Naive thymus-derived CD8-positive, alpha-beta T cell (primary cell): ENCODE measurements around the gene SPC24. TPM values are rescaled to one million over a fixed set of nuclear protein-coding genes. Genes with fewer than 3 reads are reported as not detected.

Experiments used
- ATAC-seq, 2 donors: fragments of 150-1000 bp; cut with Tn5 transposase in 1 of 2; sonication (Bioruptor Pico), chemical (Tn5 transposase) in 1 of 2; 1 replicate in 1 of 2; 2 replicates in 1 of 2; pipeline ENCODE4 v1.10.0; 2021; ENCODE audit warnings: mild to moderate bottlenecking in 2 of 2, moderate library complexity in 2 of 2
- POLR2A ChIA-PET: fragments of 350-600 bp; sonication (Branson Sonifier 250); formaldehyde crosslinking; loops from one replicate; lab custom pipeline; 2021; ENCODE audit warnings: antibody characterized with exemption; lab: Charles Lee
- DNase-seq, 10 donors: peaks; one replicate each; pipeline versions ENCODE4 v3.0.0 to v3.0.0-alpha.2; 2020 to 2022
- H3K27ac Mint-ChIP-seq, 10 donors: one replicate each; pipeline ENCODE4 v1.8.0; 2020 to 2022; ENCODE audit warnings: mild to moderate bottlenecking in 10 of 10, mixed read lengths in 10 of 10, moderate library complexity in 4 of 10, inconsistent platforms in 1 of 10
- H3K27me3 Mint-ChIP-seq, 5 donors: one replicate each; pipeline ENCODE4 v1.8.0; 2021 to 2022; ENCODE audit warnings: mixed read lengths in 5 of 5
- H3K36me3 Mint-ChIP-seq, 3 donors: one replicate each; pipeline ENCODE4 v1.8.0; 2020 to 2022; ENCODE audit warnings: mixed read lengths in 3 of 3, mild to moderate bottlenecking in 2 of 3, inconsistent platforms in 1 of 3
- H3K4me1 Mint-ChIP-seq, 4 donors: one replicate each; pipeline ENCODE4 v1.8.0; 2021 to 2022; ENCODE audit warnings: mixed read lengths in 4 of 4
- H3K4me3 Mint-ChIP-seq, 10 donors: one replicate each; pipeline ENCODE4 v1.8.0; 2020 to 2022; ENCODE audit warnings: mild to moderate bottlenecking in 10 of 10, mixed read lengths in 10 of 10, moderate library complexity in 6 of 10, inconsistent platforms in 1 of 10
- H3K9me3 Mint-ChIP-seq, 9 donors: one replicate each; pipeline ENCODE4 v1.8.0; 2020 to 2022; ENCODE audit warnings: mixed read lengths in 9 of 9, mild to moderate bottlenecking in 3 of 9, inconsistent platforms in 1 of 9, moderate library complexity in 1 of 9
- polyA plus RNA-seq, 3 donors: library from polyadenylated mRNA; unstranded; fragments of 300-500 nt; fragmentation: Illumina TruSeq; gene quantifications; one replicate each; pipeline ENCODE4 v1.2.3, GENCODE V29; 2021
- total RNA-seq, 8 experiments: library from RNA in 2 of 8; stranded (reverse) in 2 of 8; gene quantifications; one replicate each; pipeline ENCODE4 v1.2.3 and lab custom pipeline; 2021 to 2026

Gene SPC24, protein sequence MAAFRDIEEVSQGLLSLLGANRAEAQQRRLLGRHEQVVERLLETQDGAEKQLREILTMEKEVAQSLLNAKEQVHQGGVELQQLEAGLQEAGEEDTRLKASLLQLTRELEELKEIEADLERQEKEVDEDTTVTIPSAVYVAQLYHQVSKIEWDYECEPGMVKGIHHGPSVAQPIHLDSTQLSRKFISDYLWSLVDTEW
- 1 to 10 TPM; 1.5 to 1.7 TPM for total RNA-seq
- polyA plus RNA-seq: under 1 TPM in 2 of 3 donors, not detected in 1; 0.16 to 0.47 TPM
- total RNA-seq (lab: John Stamatoyannopoulos, UW): 0.29 to 1.8 (median 0.64) reads per million in 6 experiments

GRCh38 chr19:11155373-11156120, at the start of gene SPC24:
Gene SPC24 (minus strand): TSS chr19:11155782. CDS start chr19:11155776, 6 bp downstream.
- Mint-ChIP-seq H3K27me3 (no peaks in the 10 kb centered on the region), H3K27ac (peak within 1 kb of the TSS in 9 of 10 donors; percentile 43 to 92 (median 85)), H3K9me3 (peaks cover 0 to 3% (median 0%) of the 10 kb centered on the region in 9 donors), H3K4me3 (peak within 1 kb of the TSS; percentile 80 to 93 (median 88)), H3K36me3 (no peaks in the 10 kb centered on the region), H3K4me1 (peaks cover 9 to 18% (median 16%) of the 10 kb centered on the region in 4 donors)
- peak; percentile 71 to 94 (median 86) for DNase-seq
- ATAC-seq: peak; percentile 94 to 96
- POLR2A ChIA-PET: interaction anchor here (1.0 kb wide), 1 partner anchor 8 kb away, joined by 4 read pairs; no protein-coding TSS in a partner anchor

DNA sequence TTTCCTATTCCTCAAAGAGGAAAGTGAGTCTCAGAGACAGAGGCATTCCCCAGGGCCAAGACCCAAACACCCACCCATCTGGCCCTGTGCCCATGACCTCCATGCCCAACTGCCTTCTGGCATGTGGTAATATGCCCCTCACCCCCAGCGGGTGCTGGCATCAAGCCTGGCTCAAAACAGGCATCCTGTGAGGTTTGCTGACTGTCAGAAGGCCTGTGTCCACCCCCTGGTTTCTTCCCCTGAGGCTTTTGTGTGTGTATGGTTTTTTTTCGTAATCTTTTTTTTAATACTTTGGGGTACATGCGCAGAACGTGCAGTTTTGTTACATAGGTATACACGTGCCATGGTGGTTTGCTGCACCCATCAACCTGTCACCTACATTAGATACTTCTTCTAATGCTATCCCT, 49.4 kb upstream of the SPC24 start:
- no peak for DNase-seq
- no peaks in the 10 kb centered on the region for H3K36me3 Mint-ChIP-seq
- POLR2A ChIA-PET: no interaction called here

DNA sequence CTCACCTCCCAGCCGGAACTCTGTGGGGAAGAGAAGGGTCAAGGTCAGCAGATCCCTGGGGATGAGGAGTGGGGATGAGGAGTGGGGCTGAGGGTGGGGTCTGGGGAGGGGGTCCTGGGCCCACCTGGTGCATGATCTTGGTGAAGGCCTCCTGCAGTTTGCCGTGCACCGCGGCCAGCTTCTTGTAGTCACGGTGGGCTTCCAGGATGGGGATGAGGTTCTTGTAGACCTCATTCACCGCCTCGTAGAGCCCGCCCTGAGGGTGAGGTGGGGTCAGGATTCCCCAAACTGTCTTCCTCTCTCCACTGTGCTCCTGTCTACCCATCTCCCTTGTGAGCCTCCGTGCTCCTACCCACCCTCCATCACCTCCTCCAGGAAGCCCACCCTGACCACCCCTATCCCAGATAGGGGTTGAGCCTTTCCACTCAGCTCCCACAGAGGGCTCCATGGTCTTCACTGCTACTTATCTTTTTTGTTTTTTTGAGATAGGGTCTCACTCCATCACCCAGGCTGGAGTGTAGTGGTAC, 48.6 kb upstream of the SPC24 start:
- H3K4me3 Mint-ChIP-seq: no peak overlapping the region
- ATAC-seq (no peak), DNase-seq (peak in 1 of 10 donors; percentile 19)
- peaks cover 3 to 31% (median 20%) of the 10 kb centered on the region in 5 donors for H3K27me3 Mint-ChIP-seq
- H3K4me1 Mint-ChIP-seq: peaks cover 0 to 9% (median 4%) of the 10 kb centered on the region in 4 donors
- no peaks in the 10 kb centered on the region for H3K36me3 Mint-ChIP-seq
- POLR2A ChIA-PET: no interaction called here
- no peaks in the 10 kb centered on the region for H3K9me3 Mint-ChIP-seq
- peak overlapping the region in 1 of 10 donors; percentile 35 for H3K27ac Mint-ChIP-seq

More for the DNA sequence above, 49.4 kb upstream of the SPC24 start:
- Mint-ChIP-seq H3K4me1 (peaks cover 0 to 9% (median 4%) of the 10 kb centered on the region in 4 donors), H3K4me3 (no peak overlapping the region), H3K27me3 (peaks cover 3 to 31% (median 20%) of the 10 kb centered on the region in 5 donors), H3K9me3 (no peaks in the 10 kb centered on the region), H3K27ac (peak overlapping the region in 3 of 10 donors; percentile 4 to 65 (median 33))
- no peak for ATAC-seq

- peak in 1 of 2 donors; percentile 39 for ATAC-seq
- peak overlapping the region in 1 of 10 donors; percentile 53 for H3K27ac Mint-ChIP-seq
- H3K36me3 Mint-ChIP-seq: no peaks in the 10 kb centered on the region
- peaks cover 0 to 9% (median 4%) of the 10 kb centered on the region in 4 donors for H3K4me1 Mint-ChIP-seq
- POLR2A ChIA-PET: no interaction called here
- DNase-seq: peak in 4 of 10 donors; percentile 18 to 52 (median 26)
- no peaks in the 10 kb centered on the region for H3K9me3 Mint-ChIP-seq
- H3K27me3 Mint-ChIP-seq: peaks cover 3 to 31% (median 20%) of the 10 kb centered on the region in 5 donors
- no peak overlapping the region for H3K4me3 Mint-ChIP-seq
Measured at GRCh38 chr19:11203194-11204075, 47.9 kb upstream of the SPC24 start.

- peak overlapping the region in 2 of 10 donors; percentile 51 to 53 for H3K27ac Mint-ChIP-seq
- no peaks in the 10 kb centered on the region for H3K36me3 Mint-ChIP-seq
- no peaks in the 10 kb centered on the region for H3K9me3 Mint-ChIP-seq
- POLR2A ChIA-PET: no interaction called here
- ATAC-seq (no peak), DNase-seq (no peak)
- peaks cover 0 to 11% (median 5%) of the 10 kb centered on the region in 4 donors for H3K4me1 Mint-ChIP-seq
- H3K27me3 Mint-ChIP-seq: peaks cover 3 to 31% (median 20%) of the 10 kb centered on the region in 5 donors
- H3K4me3 Mint-ChIP-seq: no peak overlapping the region
Measured at GRCh38 chr19:11202488-11203193, 47.1 kb upstream of the SPC24 start.

- peaks cover 3 to 33% (median 20%) of the 10 kb centered on the region in 5 donors for H3K27me3 Mint-ChIP-seq
- no peak for DNase-seq
- no peaks in the 10 kb centered on the region for H3K9me3 Mint-ChIP-seq
- H3K4me1 Mint-ChIP-seq: peaks cover 0 to 11% (median 6%) of the 10 kb centered on the region in 4 donors
- H3K27ac Mint-ChIP-seq: no peak overlapping the region
- POLR2A ChIA-PET: no interaction called here
- no peak for ATAC-seq
- H3K36me3 Mint-ChIP-seq: no peaks in the 10 kb centered on the region
- no peak overlapping the region for H3K4me3 Mint-ChIP-seq
Measured at GRCh38 chr19:11201791-11202190, 46.2 kb upstream of the SPC24 start.

GRCh38 chr19:11200931-11201330, 45.3 kb upstream of the SPC24 start:
- Mint-ChIP-seq H3K36me3 (no peaks in the 10 kb centered on the region), H3K9me3 (no peaks in the 10 kb centered on the region), H3K27me3 (peaks cover 3 to 37% (median 21%) of the 10 kb centered on the region in 5 donors), H3K4me1 (peaks cover 0 to 15% (median 10%) of the 10 kb centered on the region in 4 donors), H3K4me3 (no peak overlapping the region), H3K27ac (peak overlapping the region in 1 of 10 donors; percentile 40)
- DNase-seq (no peak), ATAC-seq (no peak)
- POLR2A ChIA-PET: no interaction called here

- no peaks in the 10 kb centered on the region for H3K9me3 Mint-ChIP-seq
- no peak overlapping the region for H3K27ac Mint-ChIP-seq
- POLR2A ChIA-PET: no interaction called here
- no peaks in the 10 kb centered on the region for H3K36me3 Mint-ChIP-seq
- no peak overlapping the region for H3K4me3 Mint-ChIP-seq
- H3K4me1 Mint-ChIP-seq: peaks cover 5 to 21% (median 10%) of the 10 kb centered on the region in 4 donors
- DNase-seq (no peak), ATAC-seq (no peak)
- H3K27me3 Mint-ChIP-seq: peaks cover 5 to 39% (median 24%) of the 10 kb centered on the region in 5 donors
Measured at GRCh38 chr19:11200015-11200574, 44.5 kb upstream of the SPC24 start.

GRCh38 chr19:11199517-11199916, 43.9 kb upstream of the SPC24 start:
- ATAC-seq (no peak), DNase-seq (no peak)
- POLR2A ChIA-PET: no interaction called here
- no peaks in the 10 kb centered on the region for H3K36me3 Mint-ChIP-seq
- peaks cover 4 to 21% (median 8%) of the 10 kb centered on the region in 4 donors for H3K4me1 Mint-ChIP-seq
- peak overlapping the region in 1 of 10 donors; percentile 53 for H3K27ac Mint-ChIP-seq
- peak overlapping the region in 3 of 10 donors; percentile 7 to 63 (median 39) for H3K4me3 Mint-ChIP-seq
- H3K27me3 Mint-ChIP-seq: peaks cover 5 to 38% (median 23%) of the 10 kb centered on the region in 5 donors
- no peaks in the 10 kb centered on the region for H3K9me3 Mint-ChIP-seq

GRCh38 chr19:11198769-11199424, 43.3 kb upstream of the SPC24 start:
- peak overlapping the region in 7 of 10 donors; percentile 11 to 79 (median 45) for H3K4me3 Mint-ChIP-seq
- POLR2A ChIA-PET: no interaction called here
- ATAC-seq: no peak
- no peaks in the 10 kb centered on the region for H3K36me3 Mint-ChIP-seq
- H3K27ac Mint-ChIP-seq: peak overlapping the region in 1 of 10 donors; percentile 38
- peaks cover 3 to 32% (median 19%) of the 10 kb centered on the region in 5 donors for H3K27me3 Mint-ChIP-seq
- no peak for DNase-seq
- H3K4me1 Mint-ChIP-seq: peaks cover 4 to 21% (median 8%) of the 10 kb centered on the region in 4 donors
- no peaks in the 10 kb centered on the region for H3K9me3 Mint-ChIP-seq

GRCh38 chr19:11198175-11198534, 42.6 kb upstream of the SPC24 start:
- ATAC-seq (no peak), DNase-seq (no peak)
- Mint-ChIP-seq H3K4me1 (peaks cover 4 to 15% (median 8%) of the 10 kb centered on the region in 4 donors), H3K27me3 (peaks cover 3 to 24% (median 18%) of the 10 kb centered on the region in 5 donors), H3K4me3 (peak overlapping the region; percentile 60 to 86 (median 78)), H3K9me3 (no peaks in the 10 kb centered on the region), H3K27ac (peak overlapping the region in 1 of 10 donors; percentile 11), H3K36me3 (no peaks in the 10 kb centered on the region)
- POLR2A ChIA-PET: no interaction called here
